Astrocyte (in vitro differentiated cells and primary cell): ENCODE data around the gene PCGF3. TPM values are rescaled to one million over a fixed set of nuclear protein-coding genes. Genes with fewer than 3 reads are reported as not detected.
A peak's percentile ranks its signal among the peaks of the same experiment; 100 is the strongest.

Experiments
- DNase-seq: peaks from one replicate; pipeline ENCODE4 v3.0.0-alpha.2; 2010; ENCODE audit warnings: low read depth
- FAIRE-seq: peaks from 2 replicates; lab custom pipeline; 2011; peaks lifted over from hg19 to GRCh38; lab: Jason Lieb, UNC
- H2AFZ ChIP-seq: 2 replicates; pipeline ENCODE4 v1.6.0; 2012; ENCODE audit warnings: low read depth, low read length, inconsistent platforms
- H3K27ac ChIP-seq: 2 replicates; pipeline ENCODE4 v1.5.1; 2011; ENCODE audit warnings: low read depth, low read length, inconsistent platforms
- H3K27me3 ChIP-seq: 2 replicates; pipeline ENCODE4 v1.6.0; 2011; ENCODE audit warnings: low read length, inconsistent platforms; ENCODE audit not compliant: insufficient read depth
- H3K36me3 ChIP-seq: 2 replicates; pipeline ENCODE4 v1.5.1; 2011; ENCODE audit warnings: low read length, inconsistent platforms; ENCODE audit not compliant: insufficient read depth
- H3K4me1 ChIP-seq: 2 replicates; pipeline ENCODE4 v1.5.1; 2011; ENCODE audit warnings: low read length, inconsistent platforms; ENCODE audit not compliant: insufficient read depth
- H3K4me2 ChIP-seq: 2 replicates; pipeline ENCODE4 v1.6.0; 2012; ENCODE audit warnings: low read length, inconsistent platforms
- H3K4me3 ChIP-seq: 2 replicates; pipeline ENCODE4 v1.5.1; 2011; ENCODE audit warnings: low read depth, mild to moderate bottlenecking, low read length, inconsistent platforms; ENCODE audit not compliant: insufficient read depth
- H3K79me2 ChIP-seq: 2 replicates; pipeline ENCODE4 v1.6.0; 2012; ENCODE audit warnings: mild to moderate bottlenecking, low read length, inconsistent platforms; ENCODE audit not compliant: insufficient read depth
- H3K9ac ChIP-seq: 2 replicates; pipeline ENCODE4 v1.6.0; 2012; ENCODE audit warnings: mild to moderate bottlenecking, low read length, inconsistent platforms
- H3K9me3 ChIP-seq: 2 replicates; pipeline ENCODE4 v1.5.1; 2012; ENCODE audit warnings: low read depth, mild to moderate bottlenecking, low read length, inconsistent platforms; ENCODE audit not compliant: insufficient read depth
- H4K20me1 ChIP-seq: 2 replicates; pipeline ENCODE4 v1.6.0; 2012; ENCODE audit warnings: low read length, inconsistent platforms; ENCODE audit not compliant: insufficient read depth
- H3K27ac Mint-ChIP-seq: one replicate; pipeline ENCODE4 v1.8.0; 2021; ENCODE audit warnings: mild to moderate bottlenecking, mixed read lengths; ENCODE audit not compliant: unreplicated experiment
- H3K27me3 Mint-ChIP-seq: one replicate; pipeline ENCODE4 v1.8.0; 2021; ENCODE audit warnings: low read depth, mixed read lengths; ENCODE audit not compliant: unreplicated experiment
- H3K36me3 Mint-ChIP-seq: one replicate; pipeline ENCODE4 v1.8.0; 2021; ENCODE audit warnings: low read depth, mixed read lengths; ENCODE audit not compliant: unreplicated experiment
- H3K4me1 Mint-ChIP-seq: one replicate; pipeline ENCODE4 v1.8.0; 2021; ENCODE audit warnings: low read depth, mixed read lengths; ENCODE audit not compliant: unreplicated experiment
- H3K4me3 Mint-ChIP-seq: one replicate; pipeline ENCODE4 v1.8.0; 2021; ENCODE audit warnings: mild to moderate bottlenecking, moderate library complexity, mixed read lengths; ENCODE audit not compliant: unreplicated experiment
- H3K9me3 Mint-ChIP-seq: one replicate; pipeline ENCODE4 v1.8.0; 2021; ENCODE audit warnings: mild to moderate bottlenecking, mixed read lengths; ENCODE audit not compliant: unreplicated experiment
- EZH2 ChIP-seq: IDR thresholded peaks from 2 replicates; pipeline ENCODE4 v1.6.1; 2012; ENCODE audit warnings: mild to moderate bottlenecking, low read length, inconsistent platforms; ENCODE audit not compliant: insufficient read depth
- total RNA-seq: library from RNA; stranded (reverse); gene quantifications from 2 replicates; pipeline ENCODE4 v1.2.1, GENCODE V29; 2021
- TF ChIP-seq, protein P1 (sequence below): IDR thresholded peaks from 2 replicates; pipeline ENCODE4 v1.5.1; 2011; ENCODE audit warnings: low read depth, mild to moderate bottlenecking, inconsistent platforms, low read length, moderate library complexity; ENCODE audit not compliant: insufficient read depth

The PCGF3 gene
- total RNA-seq, 1 donor from 2014 or later, result 65.7 TPM

DNA sequence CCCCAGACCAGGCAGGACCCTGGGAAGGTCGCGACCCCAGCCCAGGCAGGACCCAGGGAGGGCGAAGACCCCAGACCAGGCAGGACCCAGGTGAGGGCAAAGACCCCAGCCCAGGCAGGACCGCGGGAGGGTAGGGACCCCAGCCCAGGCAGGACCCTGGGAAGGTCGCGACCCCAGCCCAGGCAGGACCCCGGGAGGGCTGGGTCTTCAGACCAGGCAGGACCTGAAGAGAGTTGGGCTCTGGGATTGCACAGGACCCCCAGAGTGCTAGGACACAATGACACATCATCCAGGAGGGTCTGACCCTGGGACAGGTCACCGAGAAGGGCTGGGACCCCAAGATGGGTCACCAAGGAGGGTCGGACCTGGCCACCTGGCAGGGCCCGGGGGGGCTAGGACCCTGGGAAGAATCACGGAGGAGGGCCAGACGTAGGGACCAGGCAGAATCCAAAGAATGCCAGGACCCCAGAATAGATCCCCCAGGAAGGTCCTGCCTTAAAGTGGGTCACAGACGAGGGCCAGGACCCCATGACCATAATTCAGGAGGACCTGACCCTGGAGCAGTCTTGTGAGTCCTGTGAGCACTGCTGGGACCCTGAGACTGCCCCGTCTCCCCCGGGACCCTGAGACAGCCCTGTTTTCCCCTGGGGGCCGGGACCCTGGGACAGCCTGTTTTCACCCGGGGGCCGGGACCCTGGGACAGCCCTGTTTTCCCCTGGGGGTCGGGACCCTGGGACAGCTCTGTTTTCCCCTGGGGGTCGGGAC is 1.4 kb downstream of the PCGF3 start:
- Histone ChIP-seq H3K27me3 (no peaks in the 10 kb centered on the region), H3K4me3 (peak overlapping the region; percentile 90), H3K9ac (peak overlapping the region; percentile 98), H3K9me3 (no peaks in the 10 kb centered on the region), H3K79me2 (peaks cover 57% of the 10 kb centered on the region), H3K27ac (no peak overlapping the region), H3K4me2 (peak overlapping the region; percentile 86), H2AFZ (no peak overlapping the region), H3K4me1 (peaks cover 10% of the 10 kb centered on the region), H4K20me1 (peaks cover 42% of the 10 kb centered on the region), H3K36me3 (peaks cover 2% of the 10 kb centered on the region)
- Mint-ChIP-seq H3K27ac (no peak overlapping the region), H3K4me3 (no peak overlapping the region), H3K36me3 (peaks cover 5% of the 10 kb centered on the region), H3K9me3 (no peaks in the 10 kb centered on the region), H3K4me1 (peaks cover 13% of the 10 kb centered on the region), H3K27me3 (peaks cover 3% of the 10 kb centered on the region)
- TF ChIP-seq, protein P1, sequence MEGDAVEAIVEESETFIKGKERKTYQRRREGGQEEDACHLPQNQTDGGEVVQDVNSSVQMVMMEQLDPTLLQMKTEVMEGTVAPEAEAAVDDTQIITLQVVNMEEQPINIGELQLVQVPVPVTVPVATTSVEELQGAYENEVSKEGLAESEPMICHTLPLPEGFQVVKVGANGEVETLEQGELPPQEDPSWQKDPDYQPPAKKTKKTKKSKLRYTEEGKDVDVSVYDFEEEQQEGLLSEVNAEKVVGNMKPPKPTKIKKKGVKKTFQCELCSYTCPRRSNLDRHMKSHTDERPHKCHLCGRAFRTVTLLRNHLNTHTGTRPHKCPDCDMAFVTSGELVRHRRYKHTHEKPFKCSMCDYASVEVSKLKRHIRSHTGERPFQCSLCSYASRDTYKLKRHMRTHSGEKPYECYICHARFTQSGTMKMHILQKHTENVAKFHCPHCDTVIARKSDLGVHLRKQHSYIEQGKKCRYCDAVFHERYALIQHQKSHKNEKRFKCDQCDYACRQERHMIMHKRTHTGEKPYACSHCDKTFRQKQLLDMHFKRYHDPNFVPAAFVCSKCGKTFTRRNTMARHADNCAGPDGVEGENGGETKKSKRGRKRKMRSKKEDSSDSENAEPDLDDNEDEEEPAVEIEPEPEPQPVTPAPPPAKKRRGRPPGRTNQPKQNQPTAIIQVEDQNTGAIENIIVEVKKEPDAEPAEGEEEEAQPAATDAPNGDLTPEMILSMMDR, result no peak
- no peak for TF ChIP-seq EZH2
- DNase-seq (no peak), FAIRE-seq (no peak)

DNA sequence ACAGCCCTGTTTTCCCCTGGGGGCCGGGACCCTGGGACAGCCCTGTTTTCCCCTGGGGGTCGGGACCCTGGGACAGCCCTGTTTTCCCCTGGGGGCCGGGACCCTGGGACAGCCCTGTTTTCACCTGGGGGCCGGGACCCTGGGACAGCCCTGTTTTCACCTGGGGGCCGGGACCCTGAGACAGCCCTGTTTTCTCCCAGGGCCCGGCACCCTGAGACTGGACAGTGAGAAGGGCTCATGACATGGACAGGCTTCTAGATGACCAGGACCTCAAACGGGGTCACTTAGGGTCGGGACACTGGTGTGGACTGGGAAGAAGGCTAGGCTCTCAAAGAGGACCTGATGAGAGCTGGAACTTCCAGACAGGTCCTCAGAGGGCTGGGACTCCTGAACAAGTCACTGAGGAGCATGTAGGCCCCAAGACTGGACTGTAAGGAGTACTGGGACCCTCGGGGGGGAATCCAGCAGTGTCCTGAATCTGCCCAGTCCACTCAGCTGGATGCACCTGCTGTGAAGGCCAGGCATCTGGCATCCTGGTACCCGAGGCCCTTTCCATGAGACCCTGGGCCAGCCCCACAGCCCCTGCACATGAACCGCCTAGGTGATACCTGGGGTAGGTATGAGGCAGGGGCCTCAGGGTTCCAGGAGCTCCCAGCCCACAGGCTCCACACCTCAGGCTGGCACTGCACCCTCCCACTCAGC is 2.4 kb downstream of the PCGF3 start:
- FAIRE-seq (no peak), DNase-seq (no peak)
- peaks cover 3% of the 10 kb centered on the region for H3K36me3 Mint-ChIP-seq
- peaks cover 10% of the 10 kb centered on the region for H3K4me1 ChIP-seq
- peaks cover 66% of the 10 kb centered on the region for H3K79me2 ChIP-seq
- H3K36me3 ChIP-seq, result peaks cover 2% of the 10 kb centered on the region
- no peak overlapping the region for H2AFZ ChIP-seq
- no peaks in the 10 kb centered on the region for H3K9me3 ChIP-seq
- peak overlapping the region; percentile 60 for H3K4me2 ChIP-seq
- TF ChIP-seq, protein P1, result no peak
- TF ChIP-seq EZH2, result no peak
- H3K27me3 ChIP-seq, result no peaks in the 10 kb centered on the region
- peaks cover 52% of the 10 kb centered on the region for H4K20me1 ChIP-seq
- H3K9me3 Mint-ChIP-seq, result no peaks in the 10 kb centered on the region
- no peak overlapping the region for H3K4me3 ChIP-seq
- no peak overlapping the region for H3K27ac Mint-ChIP-seq
- no peak overlapping the region for H3K27ac ChIP-seq
- H3K27me3 Mint-ChIP-seq, result peaks cover 3% of the 10 kb centered on the region
- H3K9ac ChIP-seq, result no peak overlapping the region
- H3K4me3 Mint-ChIP-seq, result peak overlapping the region; percentile 66
- H3K4me1 Mint-ChIP-seq, result peaks cover 13% of the 10 kb centered on the region
